Stimulated activated CD4-positive, alpha-beta T cell treated with anti-CD3 and anti-CD28 coated beads, Interleukin-1b, Interleukin-23, amount 100 ng/mL, for 1 hour (primary cell): ENCODE results near the gene TNFRSF17.
"Not testable (repeated sequence)": the region's sequence is repeated elsewhere in the genome, so short reads cannot be mapped to it uniquely, and the experiment has no call there.

Experiments
- DNase-seq, 2 donors: peaks; one replicate each; pipeline ENCODE4 v3.0.0-alpha.2; 2020; ENCODE audit warnings: low read depth in 2 of 2

The TNFRSF17 gene

DNA sequence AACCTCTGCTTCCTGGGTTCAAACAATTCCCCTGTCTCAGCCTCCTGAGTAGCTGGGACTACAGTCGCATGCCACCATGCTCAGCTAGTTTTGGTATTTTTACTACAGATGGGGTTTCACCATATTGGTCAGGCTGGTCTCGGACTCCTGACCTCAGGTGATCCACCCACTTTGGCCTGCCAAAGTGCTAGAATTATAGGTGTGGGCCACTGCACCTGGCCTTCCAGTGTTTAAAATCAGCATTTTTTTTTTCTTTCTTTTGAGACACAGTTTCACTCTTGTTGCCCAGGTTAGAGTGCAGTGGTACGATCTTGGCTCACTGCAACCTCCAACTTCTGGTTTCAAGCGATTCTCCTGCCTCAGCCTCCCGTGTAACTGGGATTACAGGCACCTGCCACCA, 5.3 kb downstream of the TNFRSF17 start:
- not testable (repeated sequence) for DNase-seq

DNA sequence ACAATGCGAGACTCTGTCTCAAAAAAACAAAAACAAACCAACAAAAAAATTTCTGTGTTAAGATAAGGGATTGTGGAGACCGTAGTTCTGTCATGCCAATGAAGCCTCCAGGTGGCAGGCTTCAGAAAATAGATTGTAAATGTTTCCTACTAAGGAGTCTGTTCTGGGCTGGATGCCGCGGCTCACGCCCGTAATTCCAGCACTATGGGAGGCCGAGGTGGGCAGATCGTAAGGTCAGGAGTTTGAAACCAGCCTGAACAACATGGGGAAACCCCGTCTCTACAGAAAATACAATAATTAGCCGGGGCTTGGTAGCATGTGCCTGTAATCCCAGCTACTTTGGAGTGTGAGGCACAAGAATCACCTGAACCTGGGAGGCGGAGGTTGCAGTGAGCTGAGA, 7.1 kb downstream of the TNFRSF17 start:
- DNase-seq: no peak

DNA sequence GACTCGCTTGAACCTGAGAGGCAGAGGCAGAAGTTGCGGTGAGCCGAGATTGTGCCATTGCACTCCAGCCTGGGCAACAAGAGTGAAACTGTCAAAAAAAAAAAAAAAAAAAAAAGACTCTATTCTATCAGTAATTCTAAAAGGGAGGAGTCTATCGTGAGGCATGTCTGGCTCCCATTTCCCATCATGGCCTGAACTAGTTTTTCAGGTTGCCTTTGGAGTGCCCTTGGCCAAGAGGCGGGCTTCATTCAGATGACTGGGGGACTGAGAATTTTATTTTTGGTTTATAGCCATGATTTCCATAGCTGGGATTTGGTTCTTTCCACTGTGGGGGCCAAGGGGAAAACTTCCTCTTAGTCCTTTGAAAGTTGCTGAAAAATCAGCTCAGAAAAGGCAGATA, 8.1 kb downstream of the TNFRSF17 start:
- DNase-seq: no peak

DNA sequence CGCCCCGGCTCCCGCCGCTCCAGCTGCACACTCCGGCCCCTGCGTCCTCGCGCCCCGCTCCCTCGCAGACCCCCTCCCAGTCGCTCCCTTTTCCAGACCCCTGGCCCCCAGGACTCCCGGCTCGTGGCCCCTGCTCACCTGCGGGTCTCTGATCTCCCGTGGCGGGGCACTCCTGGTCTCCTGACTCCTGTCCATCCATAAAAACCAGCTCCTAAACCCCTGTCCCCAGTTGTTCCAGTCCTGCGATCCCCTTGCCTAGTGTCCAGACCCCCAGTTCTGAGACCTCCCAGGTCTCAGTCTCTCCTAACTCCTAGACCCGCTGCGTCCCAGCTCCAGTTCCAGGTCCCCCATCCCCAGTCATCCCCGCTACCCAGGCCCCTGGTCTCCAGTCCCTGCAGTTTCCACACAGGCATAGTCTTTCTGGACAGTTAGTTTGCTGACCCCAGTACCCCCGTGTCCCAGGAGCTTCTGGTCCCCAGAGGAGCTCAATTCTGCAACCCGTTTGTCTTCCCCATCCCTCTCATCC, 11.9 kb downstream of the TNFRSF17 start:
- no peak for DNase-seq

DNA sequence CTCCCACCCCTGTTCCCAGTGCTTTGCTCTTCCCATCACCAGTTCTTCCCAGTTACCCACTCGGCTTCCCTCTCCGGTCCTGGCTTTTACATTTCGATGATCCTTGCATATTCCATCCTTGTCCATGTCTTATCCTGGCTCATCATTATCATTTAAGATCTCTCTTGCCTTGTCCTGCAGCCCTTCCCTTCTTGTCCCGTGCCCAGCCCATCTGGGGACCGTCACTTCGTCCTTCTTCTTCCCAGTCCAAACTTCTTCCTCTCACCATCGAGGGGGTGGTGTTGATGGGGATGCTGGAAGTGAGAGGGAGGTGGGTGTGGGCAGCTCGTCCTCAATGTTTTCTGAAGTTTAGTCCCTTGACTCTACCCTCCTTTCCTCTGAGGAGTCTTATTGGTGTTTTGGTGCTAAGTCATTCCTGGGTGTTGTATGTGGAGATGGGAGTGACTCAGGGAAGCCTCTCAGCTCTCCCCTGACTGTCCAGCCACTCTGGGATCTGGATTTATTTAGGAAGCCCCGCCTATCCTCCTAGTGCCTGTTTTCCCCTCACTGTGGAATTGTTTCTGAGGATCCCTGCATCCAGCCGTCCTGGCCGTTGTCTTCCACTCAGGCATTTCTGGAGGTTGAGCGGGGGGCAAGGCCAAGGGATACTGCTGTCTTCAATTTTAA, 12.5 kb downstream of the TNFRSF17 start:
- DNase-seq: no peak

DNA sequence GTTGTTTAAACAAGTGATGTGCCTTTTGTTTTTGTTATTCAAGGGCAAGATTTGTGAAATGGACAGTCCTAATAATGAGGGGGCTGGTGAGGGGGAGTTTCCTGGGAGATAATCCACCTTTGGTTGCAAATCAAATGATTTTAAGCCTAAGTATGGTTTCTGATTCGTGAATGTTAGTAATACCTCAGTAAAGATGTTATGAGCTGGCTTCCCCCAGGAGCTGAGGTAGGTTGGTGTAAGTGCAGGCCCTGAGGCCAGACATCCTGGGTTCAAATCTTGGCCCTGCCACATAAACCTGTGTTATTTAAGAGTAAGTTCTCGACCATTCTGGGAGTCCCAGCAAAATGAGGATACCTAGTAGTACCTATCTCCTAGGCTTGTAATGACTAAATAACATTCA, 13.1 kb downstream of the TNFRSF17 start:
- no peak for DNase-seq

DNA sequence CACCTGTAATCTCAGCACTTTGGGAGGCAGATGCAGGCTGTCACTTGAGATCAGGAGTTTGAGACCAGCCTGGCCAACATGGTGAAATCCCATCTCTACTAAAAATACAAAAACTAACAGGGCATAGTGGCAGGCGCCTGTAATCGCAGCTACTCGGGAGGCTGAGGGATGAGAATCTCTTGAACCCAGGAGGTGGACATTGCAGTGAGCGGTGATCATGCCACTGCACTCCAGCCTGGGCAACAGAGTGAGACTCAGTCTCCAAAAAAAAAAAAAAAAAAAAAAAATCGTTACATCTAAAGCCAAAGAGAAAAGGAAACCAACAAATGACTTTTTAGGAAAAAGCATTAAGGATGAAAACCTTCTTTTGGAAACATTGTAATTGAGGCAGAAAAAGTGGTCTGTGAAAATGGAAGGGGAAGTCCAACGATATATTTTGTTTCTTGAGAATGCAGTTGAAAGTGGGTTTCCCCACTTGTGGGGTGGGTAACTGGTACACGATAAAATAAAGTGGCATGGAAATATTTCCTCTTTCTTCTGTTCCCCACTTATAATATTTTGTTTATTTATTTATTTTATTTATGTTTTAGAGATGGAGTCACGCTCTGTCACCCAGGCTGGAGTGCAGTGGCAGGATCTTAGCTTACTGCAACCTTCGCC, 14.1 kb downstream of the TNFRSF17 start:
- no peak for DNase-seq

DNA sequence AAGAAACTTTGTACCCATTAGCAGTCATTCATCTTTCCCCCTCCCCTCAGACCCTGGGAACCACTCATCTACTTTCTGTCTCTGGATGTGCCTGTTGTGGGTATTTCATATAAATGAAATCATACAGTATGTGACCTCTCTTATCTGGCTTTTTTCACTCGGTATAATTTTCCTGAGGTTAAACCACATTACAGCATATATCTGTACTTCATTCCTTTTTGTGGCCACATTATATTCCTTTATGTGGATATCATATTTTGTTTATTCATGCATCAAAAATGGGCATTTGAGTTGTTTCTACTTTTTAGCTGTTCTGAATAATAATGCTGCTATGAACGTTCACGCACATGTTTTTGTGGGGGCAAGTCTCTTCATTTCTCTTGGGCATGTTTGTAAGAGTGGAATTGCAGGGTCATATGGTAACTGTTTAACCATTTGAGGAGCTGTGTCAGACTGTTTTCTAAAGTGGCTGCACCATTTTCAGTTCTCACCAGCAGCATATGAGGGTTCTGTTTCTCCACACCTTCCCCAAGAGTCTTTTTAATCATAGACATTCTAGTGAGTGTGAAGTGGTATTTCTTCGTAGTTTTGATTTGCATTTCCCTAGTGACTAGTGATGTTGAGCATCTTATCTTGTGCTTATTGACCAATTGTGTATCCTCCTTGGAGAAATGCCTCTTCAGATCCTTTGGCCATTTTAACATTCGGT, 15.3 kb downstream of the TNFRSF17 start:
- no peak for DNase-seq

DNA sequence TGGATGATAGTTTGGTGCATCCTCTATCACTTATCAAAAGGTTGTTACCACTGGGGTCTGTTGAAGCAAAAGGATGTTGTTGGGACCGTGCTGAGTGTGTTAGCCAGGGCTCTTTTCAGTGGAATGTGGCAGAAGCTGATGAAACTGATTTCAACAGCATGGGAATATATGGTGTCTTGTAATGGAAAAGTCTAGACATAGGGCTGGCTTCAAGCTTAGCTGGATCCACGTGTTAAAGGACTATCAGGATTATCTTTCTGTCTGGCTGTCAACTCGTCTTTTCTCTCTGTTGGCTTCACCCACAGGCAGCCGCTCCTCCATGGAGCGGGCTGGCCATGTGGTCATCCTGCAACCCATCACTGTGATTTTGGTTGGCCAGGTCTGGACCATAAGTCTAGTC, 20.2 kb downstream of the TNFRSF17 start:
- DNase-seq: no peak

DNA sequence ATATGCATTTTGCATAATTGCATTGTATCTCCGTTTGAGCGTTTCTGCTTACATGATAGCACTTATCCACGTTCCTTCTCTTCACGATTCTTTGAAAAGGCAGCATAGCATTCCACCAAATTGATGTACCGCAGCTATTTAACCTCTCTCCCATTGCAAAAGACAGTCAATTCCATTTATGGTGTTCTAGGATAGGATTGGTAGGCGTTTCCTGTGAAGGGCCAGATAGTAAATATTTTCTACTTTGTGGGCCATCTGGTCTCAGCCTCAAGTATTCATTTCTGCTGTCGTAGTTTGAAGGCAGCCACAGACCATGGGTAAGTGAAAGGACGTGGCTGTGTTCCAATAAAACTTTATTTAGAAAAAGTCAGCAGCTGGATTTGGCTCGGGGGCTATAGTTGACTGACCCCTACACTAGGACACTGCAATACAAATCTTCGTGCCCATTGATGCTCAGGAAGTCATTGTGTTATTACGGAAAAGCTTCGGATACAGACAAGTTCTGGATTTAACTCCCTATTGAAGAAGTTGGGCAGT, 21.6 kb downstream of the TNFRSF17 start:
- DNase-seq: no peak

DNA sequence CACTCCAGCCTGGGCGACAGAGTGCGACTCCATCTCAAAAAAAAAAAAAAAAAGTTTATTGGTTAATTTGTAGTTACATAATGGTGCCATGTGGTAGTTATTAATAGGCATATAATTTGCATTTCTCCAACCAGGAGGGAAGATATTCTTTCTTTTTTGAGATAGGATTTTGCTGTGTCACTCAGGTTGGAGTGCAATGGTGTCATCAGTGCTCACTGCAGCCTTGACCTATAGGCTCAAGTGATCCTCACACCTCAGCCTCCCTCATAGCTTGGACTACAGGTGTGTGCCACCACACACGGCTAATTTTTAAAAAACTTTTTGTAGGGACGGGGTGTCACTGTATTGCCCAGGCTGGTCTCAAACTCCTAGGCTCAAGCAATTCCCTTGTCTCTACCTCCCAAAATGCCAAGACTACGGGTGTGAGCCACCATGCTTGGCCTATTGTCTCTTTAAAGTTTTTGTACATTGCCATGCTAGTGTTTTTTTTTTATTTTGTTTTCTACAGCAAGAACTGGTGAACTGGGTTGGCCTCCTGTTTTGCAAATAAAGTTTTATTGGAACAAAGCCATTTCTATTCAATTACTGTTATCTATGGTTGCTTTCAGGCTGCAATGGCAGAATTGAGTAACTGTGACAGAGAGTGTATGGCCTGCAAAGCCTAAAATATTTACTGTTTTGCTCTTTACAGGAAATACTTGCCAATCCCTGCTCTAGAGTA, 23.4 kb downstream of the TNFRSF17 start:
- DNase-seq: no peak

DNA sequence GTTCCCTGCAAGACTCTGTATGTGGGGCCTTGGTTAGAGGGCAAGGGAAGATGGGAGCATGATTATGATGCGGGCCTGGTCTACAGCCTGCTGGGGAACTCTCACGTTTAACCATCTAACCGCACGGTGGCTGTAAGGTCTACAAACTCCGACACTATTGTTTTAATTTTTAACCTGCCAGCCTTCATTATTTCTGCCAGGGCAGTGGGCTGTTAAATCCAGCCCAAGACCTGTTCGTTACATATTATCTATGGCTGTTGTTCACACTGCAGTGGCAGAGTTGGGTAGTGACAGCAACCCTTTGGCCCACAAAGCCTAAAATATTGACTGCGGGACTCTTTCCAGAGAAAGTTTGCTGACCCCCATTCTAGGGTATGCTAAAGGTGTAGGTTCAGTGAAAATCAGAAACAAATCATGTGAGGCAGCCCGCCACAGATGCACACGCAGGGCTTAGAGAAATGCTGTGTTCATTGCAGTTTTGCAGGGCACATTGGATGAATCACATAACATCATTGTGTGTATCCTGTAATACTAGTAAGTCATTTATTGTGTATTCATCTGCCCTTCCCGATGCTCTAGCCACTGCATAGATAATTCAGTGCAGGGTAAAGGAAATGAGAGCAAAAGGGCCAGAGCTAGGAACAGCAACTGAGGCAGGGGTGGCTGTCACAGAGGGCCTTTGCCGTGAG, 25.8 kb downstream of the TNFRSF17 start:
- no peak for DNase-seq

DNA sequence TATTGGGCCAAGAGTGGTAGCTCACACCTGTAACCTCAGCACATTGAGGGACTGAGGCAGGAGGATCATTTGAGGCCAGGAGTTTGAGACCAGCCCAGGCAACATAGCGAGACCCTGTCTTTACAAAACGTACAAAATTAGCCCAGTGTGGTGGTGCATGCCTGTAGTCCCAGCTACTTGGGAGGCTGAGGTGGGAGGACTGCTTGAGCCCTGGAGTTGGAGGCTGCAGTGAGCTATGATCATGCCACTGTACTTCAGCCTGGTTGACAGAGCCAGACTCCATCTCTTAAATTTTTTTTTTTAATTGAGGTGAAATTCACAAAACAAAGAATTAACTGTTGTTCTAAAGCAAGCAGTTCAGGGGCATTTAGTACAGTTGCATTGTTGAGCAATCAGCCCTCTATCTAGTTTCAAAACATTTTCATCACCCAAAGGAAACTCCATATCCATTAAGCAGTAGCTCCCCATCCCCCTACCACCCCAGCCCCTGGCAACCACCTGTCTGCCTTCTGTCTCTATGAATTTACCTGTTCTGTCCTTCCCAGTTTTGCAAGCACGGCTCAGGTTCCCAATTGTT, 27.1 kb downstream of the TNFRSF17 start:
- DNase-seq: no peak

DNA sequence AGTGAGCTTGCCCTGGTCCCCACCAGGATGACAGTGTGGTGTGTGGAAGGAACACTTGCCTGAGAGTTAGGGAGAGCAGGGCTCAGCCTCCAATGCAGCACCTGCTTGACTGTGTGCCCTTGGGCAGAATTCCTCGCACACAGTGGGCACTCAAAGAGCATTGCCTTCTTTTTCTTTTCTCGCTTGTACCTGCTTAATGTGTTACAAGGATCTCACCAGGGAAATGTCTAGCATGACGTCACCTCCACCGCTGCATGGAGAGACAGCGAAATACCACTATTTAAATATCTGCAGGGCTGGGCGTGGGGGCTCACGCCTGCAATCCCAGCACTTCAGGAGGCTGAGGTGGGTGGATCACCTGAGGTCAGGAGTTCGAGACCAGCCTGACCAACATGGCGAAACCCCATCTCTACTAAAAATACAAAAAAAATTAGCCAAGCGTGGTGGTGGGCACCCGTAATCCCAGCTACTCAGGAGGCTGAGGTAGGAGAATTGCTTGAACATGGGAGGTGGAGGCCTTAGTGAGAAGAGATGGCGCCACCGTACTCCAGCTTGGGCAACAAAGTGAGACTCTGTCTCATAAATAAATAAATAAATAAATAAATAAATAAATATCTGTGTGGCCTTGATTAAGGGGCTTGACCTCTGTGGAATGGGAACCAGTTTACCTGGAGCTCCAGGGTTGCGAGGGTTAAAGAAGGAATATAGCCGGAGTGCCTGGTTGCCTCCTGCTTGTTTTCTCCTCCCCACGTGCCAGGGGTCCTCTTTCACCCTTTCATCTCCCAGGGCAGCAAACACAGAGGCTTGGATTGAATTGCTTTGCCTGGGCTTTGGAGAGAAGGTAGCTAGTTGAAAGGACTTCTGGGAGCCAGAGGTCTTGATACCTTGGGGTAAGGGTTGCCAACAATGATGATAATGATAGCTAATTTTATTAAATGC, 27.8 kb downstream of the TNFRSF17 start:
- no peak for DNase-seq

DNA sequence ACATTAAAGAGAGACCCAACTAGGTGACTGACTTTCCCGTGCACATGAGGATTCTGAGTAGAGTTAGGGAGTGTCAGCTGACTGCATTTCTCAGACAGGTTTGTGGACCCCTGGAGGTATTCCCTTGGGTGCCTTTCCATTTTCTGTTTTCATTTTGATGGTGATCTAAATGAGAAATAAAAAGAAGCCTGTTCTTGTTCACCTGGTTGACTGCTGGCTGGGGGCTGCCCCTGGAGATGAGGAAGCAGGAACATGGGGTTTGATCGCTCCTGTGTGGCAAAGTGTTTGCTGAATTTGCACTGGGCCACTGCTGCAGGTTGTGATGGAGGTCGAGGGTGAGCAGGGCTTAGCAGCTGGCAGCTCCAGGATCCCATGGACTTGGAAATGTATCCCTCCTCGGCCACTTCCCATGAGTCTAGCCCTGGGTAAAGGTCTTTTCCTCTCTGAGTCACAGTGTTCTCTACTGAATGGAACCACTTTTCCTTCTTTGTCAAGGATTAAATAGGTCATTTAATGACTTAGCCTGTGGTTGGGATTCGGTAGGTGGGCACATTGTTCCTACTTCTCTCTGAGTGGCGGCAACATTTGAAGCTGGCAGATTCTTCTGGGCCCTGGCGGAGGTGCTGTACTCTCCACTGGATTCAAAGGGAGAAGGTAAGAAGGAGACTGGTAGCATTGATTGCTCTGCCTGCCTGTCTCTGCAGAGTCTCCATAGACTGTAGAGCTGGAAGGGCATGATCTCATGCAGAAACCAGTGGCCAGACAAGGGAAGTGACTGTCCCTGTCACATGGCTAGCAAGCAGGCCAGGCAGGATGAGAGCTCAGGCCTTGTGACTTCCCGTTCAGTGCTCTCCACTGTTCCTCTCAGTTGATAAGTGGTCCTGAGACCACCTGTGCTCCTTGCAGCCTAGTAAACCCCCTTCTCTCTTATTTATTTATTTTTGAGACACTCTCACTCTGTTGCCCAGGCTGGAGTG, 29.4 kb downstream of the TNFRSF17 start:
- no peak for DNase-seq

DNA sequence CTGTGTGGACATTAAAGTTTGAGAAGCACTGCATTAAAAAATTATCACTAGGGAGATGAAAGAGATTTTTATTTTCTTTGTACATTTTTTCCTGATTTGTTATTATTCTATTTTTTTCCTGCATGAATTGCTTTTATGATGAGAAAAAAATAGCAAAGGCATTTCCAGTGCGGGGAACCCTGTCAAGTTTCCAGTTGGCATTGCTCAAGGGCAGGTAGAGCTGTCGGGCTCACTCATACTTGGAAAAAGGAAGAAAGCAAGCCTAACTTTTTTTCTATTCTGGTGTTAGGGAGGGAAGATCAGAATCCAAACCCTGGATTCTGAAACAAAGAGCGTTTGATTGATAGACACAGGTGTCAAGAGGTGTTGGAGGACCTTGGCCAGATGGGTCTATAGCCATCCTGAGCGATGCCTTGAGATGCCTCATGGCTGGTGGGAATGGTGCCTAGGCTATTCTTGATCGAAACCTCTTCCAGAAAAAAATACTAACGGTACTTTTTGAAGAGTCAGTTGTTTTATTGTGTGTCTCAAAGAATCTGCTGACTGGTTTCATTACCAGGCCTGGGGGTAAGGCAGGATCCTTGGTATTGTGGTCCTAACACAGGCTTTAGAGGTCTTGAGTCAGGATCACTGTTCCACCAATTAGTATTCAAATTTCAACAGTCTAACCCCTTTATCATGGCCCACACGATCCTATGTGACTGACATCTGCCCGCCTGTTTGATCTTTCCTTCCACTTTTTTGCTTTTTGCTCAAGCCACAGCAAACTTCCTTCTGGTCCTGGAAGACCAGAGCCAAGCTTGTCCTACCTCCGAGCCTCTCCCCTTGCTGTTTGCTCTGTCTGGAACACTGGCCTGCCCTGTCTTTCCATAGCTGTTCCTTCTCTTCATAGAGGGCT, 31.7 kb downstream of the TNFRSF17 start:
- no peak for DNase-seq

DNA sequence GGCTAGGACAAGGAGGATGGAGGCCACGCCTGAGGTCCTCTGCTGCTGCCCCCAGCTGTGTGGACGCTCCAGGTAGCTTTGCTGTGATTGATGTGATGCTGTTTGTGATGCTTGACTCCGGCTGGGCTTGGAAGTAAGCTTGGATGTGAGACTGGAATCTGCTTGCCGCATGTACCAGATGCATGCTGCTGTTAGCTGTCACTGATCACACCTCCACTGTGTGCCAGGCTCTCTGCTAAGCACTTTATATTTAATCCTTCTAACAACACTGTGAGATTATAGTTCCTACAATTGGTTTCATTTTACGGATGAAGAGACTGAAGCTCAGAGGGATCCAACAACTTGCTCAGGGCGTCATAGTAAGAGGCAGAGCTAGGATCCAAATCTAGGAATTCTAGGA, 35.0 kb downstream of the TNFRSF17 start:
- DNase-seq: no peak
